Gastrocnemius medialis (tissue), 4 donors: ENCODE data around the gene ADAM11. TPM values are rescaled to one million over a fixed set of nuclear protein-coding genes. Genes with fewer than 3 reads are reported as not detected.
"Not testable (repeated sequence)": the region's sequence is repeated elsewhere in the genome, so short reads cannot be mapped to it uniquely, and the experiment has no call there.

ENCODE experiments used
- ATAC-seq, 2 donors: fragments of 150-250 bp; one replicate each; pipeline ENCODE4 v1.9.1; 2016
- DNase-seq, 2 donors: peaks; one replicate each; pipeline ENCODE4 v3.0.0-alpha.2; 2019
- H3K27ac ChIP-seq, 4 donors: fragments of 200-600 bp; sonication (generic); 1 replicate in 1 of 4; 2 replicates in 3 of 4; pipeline ENCODE4 v1.5.1; 2016 to 2018; ENCODE audit warnings: mild to moderate bottlenecking in 2 of 4, moderate library complexity in 1 of 4
- H3K27me3 ChIP-seq, 3 donors: fragments of 200-600 bp; sonication (generic) in 2 of 3; 1 replicate in 1 of 3; 2 replicates in 2 of 3; pipeline versions ENCODE4 v1.5.1 to v1.6.0; 2016 to 2019; ENCODE audit warnings: mild to moderate bottlenecking in 1 of 3, moderate library complexity in 1 of 3
- H3K36me3 ChIP-seq, 2 donors: fragments of 200-600 bp; sonication (generic) in 1 of 2; one replicate each; pipeline ENCODE4 v1.5.1; 2017 to 2018
- H3K4me1 ChIP-seq, 2 donors: fragments of 200-600 bp; sonication (generic) in 1 of 2; one replicate each; pipeline ENCODE4 v1.5.1; 2016 to 2017; ENCODE audit warnings: mild to moderate bottlenecking in 2 of 2
- H3K4me3 ChIP-seq, 4 donors: fragments of 200-600 bp; sonication (generic) in 3 of 4; 1 replicate in 1 of 4; 2 replicates in 3 of 4; pipeline ENCODE4 v1.5.1; 2016 to 2019; ENCODE audit warnings: mild to moderate bottlenecking in 2 of 4
- H3K9me3 ChIP-seq, 3 donors: fragments of 200-600 bp; sonication (generic) in 2 of 3; 1 replicate in 1 of 3; 2 replicates in 2 of 3; pipeline ENCODE4 v1.5.1; 2016 to 2019
- POLR2A ChIP-seq, 2 donors: fragments of 450-650 bp; IDR thresholded peaks; one replicate each; pipeline ENCODE4 v1.6.1; 2017; ENCODE audit warnings: antibody characterized with exemption in 2 of 2, mild to moderate bottlenecking in 2 of 2, moderate library complexity in 2 of 2
- in situ Hi-C, 4 donors: fragments of 200-750 bp; cut with MboI; loops; one replicate each; pipeline versions ENCODE4 v1.15.0 to v1.8.0; 2017; ENCODE audit warnings: low sequenced_read_pairs in 4 of 4
- intact Hi-C: fragments of 100-400 bp; cut with DNase I; formaldehyde crosslinking; loops from one replicate; pipeline ENCODE4 v1.15.1; 2023; ENCODE audit warnings: low total_unique reads
- total RNA-seq, 4 donors: library from RNA; depleted of rRNA; stranded (reverse); fragments of >200 nt; gene quantifications; one replicate each; pipeline versions ENCODE4 v1.1.0 to v1.2.3, GENCODE V29; 2016
- TF ChIP-seq, protein P1 (sequence below), 5 experiments: fragments of 450-650 bp in 3 of 5; fragments of 200-600 bp in 2 of 5; sonication (generic) in 2 of 5; IDR thresholded peaks in 4 of 5; conservative IDR thresholded peaks in 1 of 5; 1 replicate in 4 of 5; 2 replicates in 1 of 5; pipeline ENCODE4 v1.5.1; 2016 to 2019; ENCODE audit warnings: antibody characterized with exemption in 5 of 5, mild to moderate bottlenecking in 3 of 5, moderate library complexity in 3 of 5

Gene ADAM11
- total RNA-seq, 4 donors from 2014 or later, result 0.04 to 0.36 TPM; not detected in 2

DNA sequence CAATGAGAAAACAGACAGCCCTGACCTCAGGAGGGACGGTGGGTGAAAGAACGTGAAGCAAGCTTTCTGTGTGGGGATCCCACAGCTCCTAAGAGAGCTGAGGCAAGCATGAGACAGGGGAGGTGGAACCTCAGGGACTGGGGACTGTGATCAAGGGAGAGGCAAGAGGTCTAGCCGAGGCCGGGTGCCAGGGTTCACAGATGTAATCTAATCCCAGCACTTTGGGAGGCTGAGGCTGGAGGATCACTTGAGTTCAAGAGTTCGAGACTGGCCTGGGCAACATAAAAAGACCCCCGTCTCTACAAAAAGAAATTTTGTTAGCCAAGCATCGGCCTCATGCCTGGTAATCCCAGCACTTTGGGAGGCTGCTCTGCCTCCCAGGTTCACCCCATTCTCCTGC lies 4.5 kb upstream of the ADAM11 start:
- H3K27me3 ChIP-seq, result peaks cover 18 to 21% (median 20%) of the 10 kb centered on the region in 3 donors
- TF ChIP-seq, protein P1, sequence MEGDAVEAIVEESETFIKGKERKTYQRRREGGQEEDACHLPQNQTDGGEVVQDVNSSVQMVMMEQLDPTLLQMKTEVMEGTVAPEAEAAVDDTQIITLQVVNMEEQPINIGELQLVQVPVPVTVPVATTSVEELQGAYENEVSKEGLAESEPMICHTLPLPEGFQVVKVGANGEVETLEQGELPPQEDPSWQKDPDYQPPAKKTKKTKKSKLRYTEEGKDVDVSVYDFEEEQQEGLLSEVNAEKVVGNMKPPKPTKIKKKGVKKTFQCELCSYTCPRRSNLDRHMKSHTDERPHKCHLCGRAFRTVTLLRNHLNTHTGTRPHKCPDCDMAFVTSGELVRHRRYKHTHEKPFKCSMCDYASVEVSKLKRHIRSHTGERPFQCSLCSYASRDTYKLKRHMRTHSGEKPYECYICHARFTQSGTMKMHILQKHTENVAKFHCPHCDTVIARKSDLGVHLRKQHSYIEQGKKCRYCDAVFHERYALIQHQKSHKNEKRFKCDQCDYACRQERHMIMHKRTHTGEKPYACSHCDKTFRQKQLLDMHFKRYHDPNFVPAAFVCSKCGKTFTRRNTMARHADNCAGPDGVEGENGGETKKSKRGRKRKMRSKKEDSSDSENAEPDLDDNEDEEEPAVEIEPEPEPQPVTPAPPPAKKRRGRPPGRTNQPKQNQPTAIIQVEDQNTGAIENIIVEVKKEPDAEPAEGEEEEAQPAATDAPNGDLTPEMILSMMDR (IDR thresholded peaks at IDR 0.05 in 4 of 5, conservative IDR thresholded peaks at IDR 0.05 in 1 of 5), result no peak
- no peak for TF ChIP-seq POLR2A (IDR thresholded peaks at IDR 0.05)
- intact Hi-C loops, result no loop called here
- H3K4me3 ChIP-seq, result no peak overlapping the region
- no peak for DNase-seq
- no peak overlapping the region for H3K27ac ChIP-seq
- ATAC-seq, result no peak
- H3K4me1 ChIP-seq, result peaks cover 0 to 2% of the 10 kb centered on the region in 2 donors
- no peaks in the 10 kb centered on the region for H3K36me3 ChIP-seq
- no peaks in the 10 kb centered on the region for H3K9me3 ChIP-seq
- in situ Hi-C loops, result loop anchor here in 1 of 4 donors (25.0 kb wide), 1 partner anchor 283 kb away; no protein-coding TSS in a partner anchor

DNA sequence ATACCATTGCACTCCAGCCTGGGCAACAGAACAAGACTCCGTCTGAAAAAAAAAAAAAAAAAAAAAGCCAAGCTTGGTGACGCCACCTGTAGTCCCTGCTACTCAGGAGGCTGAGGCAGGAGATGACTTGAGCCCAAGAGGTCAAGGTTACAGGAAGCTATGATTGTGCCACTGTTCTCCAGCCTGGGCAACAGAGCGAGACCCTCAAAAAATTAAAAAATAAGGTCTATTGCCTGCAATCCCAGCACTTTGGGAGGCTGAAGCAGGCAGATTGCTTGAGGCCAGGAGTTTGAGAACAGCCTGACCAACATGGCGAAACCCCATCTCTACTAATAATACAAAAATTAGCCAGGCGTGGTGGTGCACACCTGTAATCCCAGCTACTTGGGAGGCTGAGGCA lies 3.6 kb upstream of the ADAM11 start:
- DNase-seq, intact Hi-C loops, H3K9me3 ChIP-seq, H3K36me3 ChIP-seq, H3K4me1 ChIP-seq, H3K4me3 ChIP-seq, H3K27ac ChIP-seq, ATAC-seq: not testable (repeated sequence)
- in situ Hi-C loops, result loop anchor here in 1 of 4 donors (25.0 kb wide), 1 partner anchor 282 kb away; no protein-coding TSS in a partner anchor
- H3K27me3 ChIP-seq, result peaks cover 27 to 30% (median 29%) of the 10 kb centered on the region in 3 donors

DNA sequence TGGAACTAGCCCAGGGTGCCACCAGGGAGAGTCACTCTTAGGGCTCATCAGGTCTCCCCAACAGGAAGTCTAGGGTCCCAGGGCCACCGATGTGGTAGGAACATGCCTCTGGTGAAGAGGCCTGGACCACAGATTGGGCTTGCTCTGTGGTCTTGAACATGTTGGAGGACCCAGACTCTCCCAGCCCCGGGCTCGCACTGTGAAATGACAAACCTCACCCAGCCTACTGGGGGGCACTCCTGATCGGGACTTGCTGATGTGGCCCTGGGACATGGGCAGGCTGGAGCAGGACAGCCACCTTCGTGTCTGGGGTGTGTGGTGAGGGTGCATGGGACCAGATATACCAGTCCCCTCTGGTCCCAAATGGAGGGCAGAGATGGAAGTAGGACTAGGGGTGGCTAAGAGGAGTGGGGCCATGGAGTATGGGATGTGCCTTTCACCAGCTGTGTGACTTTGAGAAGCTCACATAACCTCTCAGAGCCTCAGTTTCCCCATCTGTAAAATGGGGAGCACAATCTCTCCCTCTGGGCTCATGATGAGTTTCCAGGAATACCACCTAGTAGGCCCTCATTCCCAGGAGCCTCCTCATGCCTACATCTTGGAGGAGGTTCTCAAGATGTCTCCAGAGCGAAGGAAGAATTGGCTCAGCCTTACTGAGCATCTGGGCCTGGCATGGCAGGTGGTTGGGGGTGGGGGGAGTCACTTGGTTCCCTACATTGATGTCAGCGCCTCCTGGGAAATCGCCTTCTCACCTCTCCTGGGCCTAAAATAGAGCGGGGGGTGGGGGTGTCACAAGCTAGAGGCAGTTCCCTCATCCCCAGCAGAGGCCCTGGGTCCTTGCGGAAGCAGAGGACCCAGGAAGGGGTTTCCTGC lies 1.5 kb upstream of the ADAM11 start:
- intact Hi-C loops, result no loop called here
- H3K4me3 ChIP-seq, result no peak overlapping the region
- in situ Hi-C loops, result loop anchor here in 1 of 4 donors (25.0 kb wide), 1 partner anchor 280 kb away; no protein-coding TSS in a partner anchor
- no peaks in the 10 kb centered on the region for H3K9me3 ChIP-seq
- H3K4me1 ChIP-seq, result peaks cover 0 to 6% of the 10 kb centered on the region in 2 donors
- no peak for ATAC-seq
- no peak for DNase-seq
- H3K27me3 ChIP-seq, result peaks cover 29 to 33% (median 30%) of the 10 kb centered on the region in 3 donors
- H3K36me3 ChIP-seq, result no peaks in the 10 kb centered on the region
- no peak for TF ChIP-seq POLR2A (IDR thresholded peaks at IDR 0.05)
- TF ChIP-seq, protein P1 (IDR thresholded peaks at IDR 0.05 in 4 of 5, conservative IDR thresholded peaks at IDR 0.05 in 1 of 5), result no peak
- no peak overlapping the region for H3K27ac ChIP-seq

DNA sequence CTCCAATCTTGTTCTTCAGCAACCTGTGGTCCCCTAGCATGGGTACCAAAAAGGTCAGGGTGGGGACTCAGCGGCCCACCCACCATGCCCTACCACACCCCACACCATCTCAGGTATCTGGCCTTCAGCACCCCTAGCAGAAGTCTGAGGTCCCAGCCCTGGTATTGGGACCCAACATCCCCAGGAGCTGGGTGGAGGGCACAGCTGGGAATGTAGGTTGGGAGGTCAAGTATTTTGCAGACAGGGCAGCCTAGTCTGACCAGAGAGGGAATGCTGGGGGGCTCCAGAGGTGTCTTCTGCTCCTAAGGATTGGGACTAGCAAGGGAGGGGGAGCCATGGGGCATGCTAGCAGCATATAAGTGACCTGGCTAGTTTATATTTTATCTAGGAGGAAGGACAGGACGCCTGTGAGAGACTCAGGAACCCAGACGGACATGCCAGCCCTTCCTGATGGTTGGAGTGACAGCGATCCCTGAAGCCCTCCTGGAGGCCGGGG lies 822 bp upstream of the ADAM11 start:
- no peaks in the 10 kb centered on the region for H3K36me3 ChIP-seq
- ATAC-seq (no peak), DNase-seq (no peak)
- no peaks in the 10 kb centered on the region for H3K9me3 ChIP-seq
- H3K27ac ChIP-seq, result no peak overlapping the region
- intact Hi-C loops (no loop called here), in situ Hi-C loops (loop anchor here in 1 of 4 donors (25.0 kb wide), 1 partner anchor 279 kb away; no protein-coding TSS in a partner anchor)
- no peak for TF ChIP-seq POLR2A (IDR thresholded peaks at IDR 0.05)
- TF ChIP-seq, protein P1 (IDR thresholded peaks at IDR 0.05 in 4 of 5, conservative IDR thresholded peaks at IDR 0.05 in 1 of 5), result no peak
- peaks cover 0 to 6% of the 10 kb centered on the region in 2 donors for H3K4me1 ChIP-seq
- peaks cover 29 to 33% (median 30%) of the 10 kb centered on the region in 3 donors for H3K27me3 ChIP-seq
- H3K4me3 ChIP-seq, result no peak overlapping the region
